Type B pancreatic cell (in vitro differentiated cells): ENCODE data around the gene C8A. TPM values are rescaled to one million over a fixed set of nuclear protein-coding genes. Genes with fewer than 3 reads are reported as not detected.

ENCODE experiments used
- DNase-seq: peaks from one replicate; pipeline ENCODE4 v3.0.0; 2021; ENCODE audit warnings: mixed read lengths; ENCODE audit not compliant: unreplicated experiment; ENCODE audit errors: extremely low spot score
- H3K27ac Mint-ChIP-seq: 2 replicates; pipeline ENCODE4 v1.8.0; 2021; ENCODE audit warnings: mild to moderate bottlenecking, mixed read lengths
- H3K27me3 Mint-ChIP-seq: 2 replicates; pipeline ENCODE4 v1.8.0; 2021; ENCODE audit warnings: mixed read lengths
- H3K36me3 Mint-ChIP-seq: 2 replicates; pipeline ENCODE4 v1.8.0; 2021; ENCODE audit warnings: mixed read lengths
- H3K4me1 Mint-ChIP-seq: one replicate; pipeline ENCODE4 v1.8.0; 2021; ENCODE audit warnings: mixed read lengths; ENCODE audit not compliant: unreplicated experiment
- H3K4me3 Mint-ChIP-seq: 2 replicates; pipeline ENCODE4 v1.8.0; 2021; ENCODE audit warnings: mild to moderate bottlenecking, mixed read lengths
- H3K9me3 Mint-ChIP-seq: 2 replicates; pipeline ENCODE4 v1.8.0; 2021; ENCODE audit warnings: mixed read lengths
- total RNA-seq: library from RNA; stranded (reverse); gene quantifications from 2 replicates; pipeline ENCODE4 v1.2.1, GENCODE V29; 2021; ENCODE audit warnings: low replicate concordance
- TF ChIP-seq, protein P1 (sequence below): fragments of 200-600 bp; sonication (generic); conservative IDR thresholded peaks from 2 replicates; pipeline ENCODE4 v1.5.0; 2021; ENCODE audit warnings: antibody characterized with exemption, mild to moderate bottlenecking

C8A gene
- total RNA-seq, 1 donor from 2014 or later, result 0.46 TPM

DNA sequence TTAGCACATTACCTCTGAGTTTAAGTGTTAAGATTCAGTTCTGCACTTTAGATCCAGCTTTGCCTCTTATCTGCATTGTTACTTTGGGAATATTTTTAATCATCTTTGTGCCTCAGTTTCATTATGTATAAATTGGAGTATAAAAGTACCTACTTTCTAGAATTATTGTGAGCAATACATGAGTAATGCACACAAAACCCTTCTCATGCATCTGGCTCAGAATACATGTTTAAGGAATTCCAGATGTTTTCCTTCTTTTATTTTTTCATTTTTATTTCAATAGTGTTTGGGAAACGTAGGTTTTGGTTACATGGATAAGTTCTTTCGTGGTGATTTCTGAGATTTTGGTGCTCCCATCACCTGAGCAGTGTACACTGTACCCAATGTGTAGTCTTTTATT, 14.2 kb downstream of the C8A start:
- H3K27ac Mint-ChIP-seq, result no peak overlapping the region
- no peak for DNase-seq

DNA sequence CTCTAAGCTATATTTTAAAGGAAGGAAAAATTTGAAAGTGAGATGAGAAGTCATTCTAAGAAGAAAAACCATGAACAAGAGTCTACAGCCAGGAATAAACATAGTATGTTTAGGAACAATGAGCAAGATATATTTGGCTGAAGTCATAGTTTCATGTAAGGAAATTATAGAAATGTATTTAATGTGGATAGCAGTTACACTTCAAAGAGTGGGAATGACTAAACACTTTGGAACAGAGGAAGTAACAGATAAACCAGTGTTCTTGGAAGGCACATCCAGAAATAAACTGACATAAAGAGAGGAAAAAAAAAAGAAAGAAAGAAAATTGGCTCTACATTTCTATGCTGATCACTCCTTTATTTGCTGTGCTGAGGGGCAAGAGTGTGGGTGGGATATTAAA, 18.0 kb downstream of the C8A start:
- H3K36me3 Mint-ChIP-seq, result no peaks in the 10 kb centered on the region
- no peaks in the 10 kb centered on the region for H3K4me1 Mint-ChIP-seq
- no peak overlapping the region for H3K4me3 Mint-ChIP-seq
- H3K27me3 Mint-ChIP-seq, result peaks cover 14% of the 10 kb centered on the region
- H3K27ac Mint-ChIP-seq, result no peak overlapping the region
- DNase-seq, result no peak
- TF ChIP-seq, protein P1, sequence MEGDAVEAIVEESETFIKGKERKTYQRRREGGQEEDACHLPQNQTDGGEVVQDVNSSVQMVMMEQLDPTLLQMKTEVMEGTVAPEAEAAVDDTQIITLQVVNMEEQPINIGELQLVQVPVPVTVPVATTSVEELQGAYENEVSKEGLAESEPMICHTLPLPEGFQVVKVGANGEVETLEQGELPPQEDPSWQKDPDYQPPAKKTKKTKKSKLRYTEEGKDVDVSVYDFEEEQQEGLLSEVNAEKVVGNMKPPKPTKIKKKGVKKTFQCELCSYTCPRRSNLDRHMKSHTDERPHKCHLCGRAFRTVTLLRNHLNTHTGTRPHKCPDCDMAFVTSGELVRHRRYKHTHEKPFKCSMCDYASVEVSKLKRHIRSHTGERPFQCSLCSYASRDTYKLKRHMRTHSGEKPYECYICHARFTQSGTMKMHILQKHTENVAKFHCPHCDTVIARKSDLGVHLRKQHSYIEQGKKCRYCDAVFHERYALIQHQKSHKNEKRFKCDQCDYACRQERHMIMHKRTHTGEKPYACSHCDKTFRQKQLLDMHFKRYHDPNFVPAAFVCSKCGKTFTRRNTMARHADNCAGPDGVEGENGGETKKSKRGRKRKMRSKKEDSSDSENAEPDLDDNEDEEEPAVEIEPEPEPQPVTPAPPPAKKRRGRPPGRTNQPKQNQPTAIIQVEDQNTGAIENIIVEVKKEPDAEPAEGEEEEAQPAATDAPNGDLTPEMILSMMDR, result no peak
- no peaks in the 10 kb centered on the region for H3K9me3 Mint-ChIP-seq

More for the DNA sequence above, 14.2 kb downstream of the C8A start:
- TF ChIP-seq, protein P1, result no peak
- H3K36me3 Mint-ChIP-seq, result no peaks in the 10 kb centered on the region
- H3K4me3 Mint-ChIP-seq, result no peak overlapping the region
- H3K9me3 Mint-ChIP-seq, result peaks cover 6% of the 10 kb centered on the region
- H3K27me3 Mint-ChIP-seq, result peaks cover 7% of the 10 kb centered on the region
- no peaks in the 10 kb centered on the region for H3K4me1 Mint-ChIP-seq

DNA sequence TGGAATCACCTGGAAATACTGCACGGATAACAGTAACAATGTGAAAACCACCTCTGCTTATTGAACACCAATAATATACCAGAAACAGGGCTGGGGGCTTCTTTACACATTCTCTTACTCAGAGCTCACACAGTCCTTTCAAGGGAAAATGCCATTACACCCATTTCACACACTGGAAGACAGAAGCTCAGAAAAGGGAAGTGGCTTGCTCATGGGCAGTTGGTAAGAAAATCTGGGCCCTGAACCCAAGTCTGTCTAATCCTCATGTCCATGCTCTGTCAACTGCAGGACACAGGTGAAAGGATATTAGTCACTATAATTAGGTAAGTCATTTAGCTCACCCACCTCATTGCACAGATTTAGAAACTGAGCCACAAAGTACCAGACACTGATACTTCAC, 18.6 kb downstream of the C8A start:
- H3K36me3 Mint-ChIP-seq, result no peaks in the 10 kb centered on the region
- no peaks in the 10 kb centered on the region for H3K9me3 Mint-ChIP-seq
- H3K4me3 Mint-ChIP-seq, result no peak overlapping the region
- peaks cover 12% of the 10 kb centered on the region for H3K27me3 Mint-ChIP-seq
- H3K27ac Mint-ChIP-seq, result no peak overlapping the region
- peaks cover 4% of the 10 kb centered on the region for H3K4me1 Mint-ChIP-seq
- DNase-seq, result no peak
- TF ChIP-seq, protein P1, result no peak

DNA sequence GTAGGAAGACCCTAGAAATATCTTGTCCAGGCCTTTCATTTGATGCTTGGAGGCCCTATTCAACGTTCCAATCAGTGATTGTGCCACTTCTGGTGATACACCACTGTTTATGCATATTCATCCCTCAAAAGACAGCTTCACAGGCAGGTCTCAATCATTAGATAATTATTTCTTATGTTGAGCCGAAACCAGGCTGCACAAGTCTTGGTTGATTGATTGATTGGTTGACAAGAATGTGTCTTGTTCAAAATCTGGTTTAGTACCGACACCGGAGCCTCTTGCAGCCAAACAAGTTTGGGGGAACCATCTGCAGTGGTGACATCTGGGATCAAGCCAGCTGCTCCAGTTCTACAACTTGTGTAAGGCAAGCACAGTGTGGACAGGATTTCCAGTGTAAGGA, 20.1 kb downstream of the C8A start:
- TF ChIP-seq, protein P1, result no peak
- Mint-ChIP-seq H3K36me3 (no peaks in the 10 kb centered on the region), H3K4me3 (no peak overlapping the region), H3K27ac (no peak overlapping the region), H3K9me3 (no peaks in the 10 kb centered on the region), H3K27me3 (peaks cover 12% of the 10 kb centered on the region), H3K4me1 (peaks cover 4% of the 10 kb centered on the region)
- no peak for DNase-seq

DNA sequence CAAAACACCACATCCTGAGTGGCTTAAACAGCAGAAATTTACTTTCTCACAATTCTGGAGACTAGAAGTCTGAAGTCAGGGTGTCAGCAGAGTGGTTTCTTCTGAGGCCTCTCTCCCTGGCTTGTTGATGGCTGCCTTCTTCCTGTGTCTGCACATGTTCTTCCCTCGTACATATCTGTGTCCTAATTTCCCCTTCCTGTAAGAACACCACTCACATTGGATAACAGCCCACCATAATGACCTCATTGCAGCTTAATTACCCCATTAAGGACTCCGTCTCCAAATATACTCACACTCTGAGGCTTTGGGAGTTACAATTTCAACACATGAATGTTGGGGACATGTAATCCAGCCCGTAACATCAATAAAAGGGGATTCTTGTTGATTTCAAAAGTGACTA, 23.4 kb downstream of the C8A start:
- no peak for DNase-seq
- peaks cover 4% of the 10 kb centered on the region for H3K4me1 Mint-ChIP-seq

More for the DNA sequence above, 23.4 kb downstream of the C8A start:
- no peaks in the 10 kb centered on the region for H3K9me3 Mint-ChIP-seq
- TF ChIP-seq, protein P1, result no peak
- H3K27ac Mint-ChIP-seq, result no peak overlapping the region
- H3K4me3 Mint-ChIP-seq, result no peak overlapping the region
- H3K27me3 Mint-ChIP-seq, result peaks cover 12% of the 10 kb centered on the region
- H3K36me3 Mint-ChIP-seq, result no peaks in the 10 kb centered on the region
